ENCODE measurements around the gene NAV2. TPM values are rescaled to one million over a fixed set of nuclear protein-coding genes. Genes with fewer than 3 reads are reported as not detected.

Gene NAV2
- total RNA-seq, 4 donors from 2014 or later = 9.6 to 40.0 (median 23.1) TPM

GRCh38 chr11:20017320-20017719 is 304.7 kb downstream of the NAV2 start:
- no peak for DNase-seq
- Histone ChIP-seq H3K9me3 (no peaks in the 10 kb centered on the region), H3K36me3 (no peaks in the 10 kb centered on the region), H3K27me3 (no peaks in the 10 kb centered on the region), H3K4me3 (no peak overlapping the region), H3K4me1 (peaks cover 0 to 20% (median 13%) of the 10 kb centered on the region in 4 donors), H3K27ac (no peak overlapping the region)
- intact Hi-C loops (cut with DNase I; ENCODE audit: low total_unique reads) (no loop called here), in situ Hi-C loops (cut with MboI; ENCODE audit: low pct_ligation_motif_present in 1 of 4, low pct_unique_long_range_greater_than_20kb in 1 of 4, low sequenced_read_pairs in 3 of 4) (no loop called here)
- no peak for TF ChIP-seq POLR2AphosphoS5 (IDR thresholded peaks at IDR 0.05)
- no peak for TF ChIP-seq CTCF (IDR thresholded peaks at IDR 0.05)
- TF ChIP-seq POLR2A (IDR thresholded peaks at IDR 0.05) = no peak
- no peak for TF ChIP-seq EP300 (IDR thresholded peaks at IDR 0.05; ENCODE audit: low read depth)
- 90 to 94% methylated on average over 3 to 4 of the region's 4 CpGs for WGBS, 2 donors (ENCODE audit: low coverage in 1 of 2)

GRCh38 chr11:20020198-20020597 is 307.6 kb downstream of the NAV2 start:
- Histone ChIP-seq H3K36me3 (no peaks in the 10 kb centered on the region), H3K9me3 (no peaks in the 10 kb centered on the region), H3K4me1 (no peaks in the 10 kb centered on the region), H3K27me3 (no peaks in the 10 kb centered on the region), H3K27ac (no peak overlapping the region), H3K4me3 (no peak overlapping the region)
- TF ChIP-seq EP300 (IDR thresholded peaks at IDR 0.05; ENCODE audit: low read depth) (no peak), POLR2AphosphoS5 (IDR thresholded peaks at IDR 0.05) (no peak), CTCF (IDR thresholded peaks at IDR 0.05) (no peak), POLR2A (IDR thresholded peaks at IDR 0.05) (no peak)
- no peak for DNase-seq
- in situ Hi-C loops (cut with MboI; ENCODE audit: low pct_ligation_motif_present in 1 of 4, low pct_unique_long_range_greater_than_20kb in 1 of 4, low sequenced_read_pairs in 3 of 4) (no loop called here), intact Hi-C loops (cut with DNase I; ENCODE audit: low total_unique reads) (no loop called here)
- WGBS, 2 donors (ENCODE audit: low coverage in 1 of 2) = 48 to 56% methylated on average over 2 to 3 of the region's 3 CpGs

GRCh38 chr11:20020716-20021115 is 308.1 kb downstream of the NAV2 start:
- TF ChIP-seq POLR2A (IDR thresholded peaks at IDR 0.05) (no peak), POLR2AphosphoS5 (IDR thresholded peaks at IDR 0.05) (no peak), CTCF (IDR thresholded peaks at IDR 0.05) (no peak), EP300 (IDR thresholded peaks at IDR 0.05; ENCODE audit: low read depth) (no peak)
- in situ Hi-C loops (cut with MboI; ENCODE audit: low pct_ligation_motif_present in 1 of 4, low pct_unique_long_range_greater_than_20kb in 1 of 4, low sequenced_read_pairs in 3 of 4) = no loop called here
- Histone ChIP-seq H3K9me3 (no peaks in the 10 kb centered on the region), H3K4me1 (no peaks in the 10 kb centered on the region), H3K4me3 (no peak overlapping the region), H3K27ac (no peak overlapping the region), H3K36me3 (no peaks in the 10 kb centered on the region), H3K27me3 (no peaks in the 10 kb centered on the region)
- WGBS, 2 donors (ENCODE audit: low coverage in 1 of 2) = 82 to 94% methylated on average over 3 to 4 of the region's 4 CpGs
- no peak for DNase-seq
- intact Hi-C loops (cut with DNase I; ENCODE audit: low total_unique reads) = no loop called here

- DNase-seq = no peak
- no peak for TF ChIP-seq POLR2A (IDR thresholded peaks at IDR 0.05)
- TF ChIP-seq POLR2AphosphoS5 (IDR thresholded peaks at IDR 0.05) = no peak
- TF ChIP-seq EP300 (IDR thresholded peaks at IDR 0.05; ENCODE audit: low read depth) = no peak
- no peak for TF ChIP-seq CTCF (IDR thresholded peaks at IDR 0.05)
- intact Hi-C loops (cut with DNase I; ENCODE audit: low total_unique reads) (no loop called here), in situ Hi-C loops (cut with MboI; ENCODE audit: low pct_ligation_motif_present in 1 of 4, low pct_unique_long_range_greater_than_20kb in 1 of 4, low sequenced_read_pairs in 3 of 4) (no loop called here)
- no peaks in the 10 kb centered on the region for H3K4me1 ChIP-seq
- 83 to 84% methylated on average over 2 to 4 of the region's 4 CpGs for WGBS, 2 donors (ENCODE audit: low coverage in 1 of 2)
- no peak overlapping the region for H3K4me3 ChIP-seq
- H3K9me3 ChIP-seq = no peaks in the 10 kb centered on the region
- H3K36me3 ChIP-seq = no peaks in the 10 kb centered on the region
- no peak overlapping the region for H3K27ac ChIP-seq
- no peaks in the 10 kb centered on the region for H3K27me3 ChIP-seq
Measured at GRCh38 chr11:20021212-20021611, 308.6 kb downstream of the NAV2 start.

Data from transverse colon (tissue), 4 donors.